ENCODE measurements around the gene PNCK. TPM values are rescaled to one million over a fixed set of nuclear protein-coding genes. Genes with fewer than 3 reads are reported as not detected.

The PNCK gene
- total and polyA plus RNA-seq, 2 of the 13 experiments (the other 11 are each of a cell fraction or from before 2014, with no cell fraction given) = 33.1 TPM; not detected in 1

DNA sequence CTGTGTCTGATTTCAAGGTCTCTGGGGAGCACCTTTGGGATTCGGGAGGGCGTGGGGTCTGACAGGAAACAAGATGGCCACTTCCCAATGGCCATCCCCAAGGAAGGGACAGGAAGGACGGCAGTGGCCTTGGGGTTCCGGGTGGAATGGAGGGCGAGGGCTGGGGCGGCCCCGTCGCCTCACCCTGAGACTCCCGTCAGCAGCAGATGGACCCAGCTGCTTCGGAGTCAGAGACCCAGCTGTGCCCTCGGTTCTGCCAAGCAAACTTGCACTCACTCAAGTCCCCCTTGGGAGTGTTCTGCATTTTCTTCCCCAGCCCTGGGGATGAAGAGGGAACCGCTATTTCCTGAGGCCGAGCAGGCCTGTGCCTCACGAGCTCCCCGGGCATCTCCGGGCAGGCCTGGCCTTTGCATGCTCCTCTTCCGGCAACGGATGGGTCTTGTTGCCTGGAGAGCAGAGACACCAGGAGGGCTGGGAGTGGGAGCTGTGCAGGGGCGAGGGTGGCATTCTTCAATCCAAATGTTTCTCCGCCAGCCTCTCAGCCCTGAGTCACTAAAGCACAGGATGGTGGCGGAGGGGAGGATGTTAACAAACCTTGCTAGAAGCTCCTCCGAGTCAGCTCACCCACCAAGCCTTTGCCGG lies 33.4 kb downstream of the PNCK start:
- Histone ChIP-seq H2AFZ (ENCODE audit: low read length) (no peak overlapping the region), H3K36me3 (replicated peaks in 1 of 2; ENCODE audit: control insufficient read depth in 1 of 2, insufficient read depth in 2 of 2, low read length in 2 of 2) (no peaks in the 10 kb centered on the region), H3K9ac (ENCODE audit: insufficient read depth, low read depth, low read length) (no peak overlapping the region), H3K4me3 (replicated peaks in 1 of 3; ENCODE audit: insufficient read depth in 1 of 3, low read depth in 2 of 3, low read length in 3 of 3) (no peak overlapping the region), H3K27me3 (ENCODE audit: control insufficient read depth in 1 of 2, insufficient read depth in 2 of 2, low read length in 2 of 2) (no peaks in the 10 kb centered on the region), H3K79me2 (ENCODE audit: insufficient read depth, low read length) (peaks cover 21% of the 10 kb centered on the region), H3K9me3 (ENCODE audit: low read length) (no peaks in the 10 kb centered on the region), H3K4me1 (ENCODE audit: insufficient read depth, low read length) (peaks cover 67% of the 10 kb centered on the region), H3K4me2 (ENCODE audit: low read depth, low read length) (no peak overlapping the region), H3K27ac (ENCODE audit: extremely low read length, insufficient read depth, low read length) (no peak overlapping the region), H4K20me1 (ENCODE audit: insufficient read depth, low read length) (no peaks in the 10 kb centered on the region)
- DNase-seq (ENCODE audit: low spot score) = no peak
- ChIA-PET CTCF (ENCODE audit: low intra/inter-chr PET ratio, low total read pairs) (no interaction called here), POLR2A (interaction anchor here (15.1 kb wide), 1 partner anchor 13 kb away, joined by 596 read pairs; no protein-coding TSS in a partner anchor)
- intact Hi-C loops (cut with micrococcal nuclease; ENCODE audit: unreplicated experiment) (no loop called here), in situ Hi-C loops (cut with HindIII; ENCODE audit: extremely low pct_ligation_motif_present, low pct_unique_long_range_greater_than_20kb) (no loop called here)
- no TSS peak for BruUV-seq (replicated peaks)
- ATAC-seq = no peak
- FAIRE-seq = no peak
- WGBS (ENCODE audit: low lambda C conversion rate) = 93% methylated on average over 5 of the region's 23 CpGs
- TF ChIP-seq ZNF607 (CRISPR knock-in tag; IDR thresholded peaks at IDR 0.05; ENCODE audit: borderline replicate concordance) = no peak
- TF ChIP-seq, protein P1, sequence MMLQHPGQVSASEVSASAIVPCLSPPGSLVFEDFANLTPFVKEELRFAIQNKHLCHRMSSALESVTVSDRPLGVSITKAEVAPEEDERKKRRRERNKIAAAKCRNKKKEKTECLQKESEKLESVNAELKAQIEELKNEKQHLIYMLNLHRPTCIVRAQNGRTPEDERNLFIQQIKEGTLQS (CRISPR knock-in tag; IDR thresholded peaks at IDR 0.05) = no peak
- TF ChIP-seq, protein P2, sequence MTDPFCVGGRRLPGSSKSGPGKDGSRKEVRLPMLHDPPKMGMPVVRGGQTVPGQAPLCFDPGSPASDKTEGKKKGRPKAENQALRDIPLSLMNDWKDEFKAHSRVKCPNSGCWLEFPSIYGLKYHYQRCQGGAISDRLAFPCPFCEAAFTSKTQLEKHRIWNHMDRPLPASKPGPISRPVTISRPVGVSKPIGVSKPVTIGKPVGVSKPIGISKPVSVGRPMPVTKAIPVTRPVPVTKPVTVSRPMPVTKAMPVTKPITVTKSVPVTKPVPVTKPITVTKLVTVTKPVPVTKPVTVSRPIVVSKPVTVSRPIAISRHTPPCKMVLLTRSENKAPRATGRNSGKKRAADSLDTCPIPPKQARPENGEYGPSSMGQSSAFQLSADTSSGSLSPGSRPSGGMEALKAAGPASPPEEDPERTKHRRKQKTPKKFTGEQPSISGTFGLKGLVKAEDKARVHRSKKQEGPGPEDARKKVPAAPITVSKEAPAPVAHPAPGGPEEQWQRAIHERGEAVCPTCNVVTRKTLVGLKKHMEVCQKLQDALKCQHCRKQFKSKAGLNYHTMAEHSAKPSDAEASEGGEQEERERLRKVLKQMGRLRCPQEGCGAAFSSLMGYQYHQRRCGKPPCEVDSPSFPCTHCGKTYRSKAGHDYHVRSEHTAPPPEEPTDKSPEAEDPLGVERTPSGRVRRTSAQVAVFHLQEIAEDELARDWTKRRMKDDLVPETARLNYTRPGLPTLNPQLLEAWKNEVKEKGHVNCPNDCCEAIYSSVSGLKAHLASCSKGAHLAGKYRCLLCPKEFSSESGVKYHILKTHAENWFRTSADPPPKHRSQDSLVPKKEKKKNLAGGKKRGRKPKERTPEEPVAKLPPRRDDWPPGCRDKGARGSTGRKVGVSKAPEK (CRISPR knock-in tag; IDR thresholded peaks at IDR 0.05; ENCODE audit: borderline replicate concordance) = no peak
- no peak for TF ChIP-seq EEA1 (CRISPR knock-in tag; IDR thresholded peaks at IDR 0.05; ENCODE audit: borderline replicate concordance)
- no peak for TF ChIP-seq ZNF264 (CRISPR knock-in tag; IDR thresholded peaks at IDR 0.05)
- TF ChIP-seq, protein P3, sequence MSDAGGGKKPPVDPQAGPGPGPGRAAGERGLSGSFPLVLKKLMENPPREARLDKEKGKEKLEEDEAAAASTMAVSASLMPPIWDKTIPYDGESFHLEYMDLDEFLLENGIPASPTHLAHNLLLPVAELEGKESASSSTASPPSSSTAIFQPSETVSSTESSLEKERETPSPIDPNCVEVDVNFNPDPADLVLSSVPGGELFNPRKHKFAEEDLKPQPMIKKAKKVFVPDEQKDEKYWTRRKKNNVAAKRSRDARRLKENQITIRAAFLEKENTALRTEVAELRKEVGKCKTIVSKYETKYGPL (CRISPR knock-in tag; IDR thresholded peaks at IDR 0.05) = no peak
- TF ChIP-seq, protein P4, sequence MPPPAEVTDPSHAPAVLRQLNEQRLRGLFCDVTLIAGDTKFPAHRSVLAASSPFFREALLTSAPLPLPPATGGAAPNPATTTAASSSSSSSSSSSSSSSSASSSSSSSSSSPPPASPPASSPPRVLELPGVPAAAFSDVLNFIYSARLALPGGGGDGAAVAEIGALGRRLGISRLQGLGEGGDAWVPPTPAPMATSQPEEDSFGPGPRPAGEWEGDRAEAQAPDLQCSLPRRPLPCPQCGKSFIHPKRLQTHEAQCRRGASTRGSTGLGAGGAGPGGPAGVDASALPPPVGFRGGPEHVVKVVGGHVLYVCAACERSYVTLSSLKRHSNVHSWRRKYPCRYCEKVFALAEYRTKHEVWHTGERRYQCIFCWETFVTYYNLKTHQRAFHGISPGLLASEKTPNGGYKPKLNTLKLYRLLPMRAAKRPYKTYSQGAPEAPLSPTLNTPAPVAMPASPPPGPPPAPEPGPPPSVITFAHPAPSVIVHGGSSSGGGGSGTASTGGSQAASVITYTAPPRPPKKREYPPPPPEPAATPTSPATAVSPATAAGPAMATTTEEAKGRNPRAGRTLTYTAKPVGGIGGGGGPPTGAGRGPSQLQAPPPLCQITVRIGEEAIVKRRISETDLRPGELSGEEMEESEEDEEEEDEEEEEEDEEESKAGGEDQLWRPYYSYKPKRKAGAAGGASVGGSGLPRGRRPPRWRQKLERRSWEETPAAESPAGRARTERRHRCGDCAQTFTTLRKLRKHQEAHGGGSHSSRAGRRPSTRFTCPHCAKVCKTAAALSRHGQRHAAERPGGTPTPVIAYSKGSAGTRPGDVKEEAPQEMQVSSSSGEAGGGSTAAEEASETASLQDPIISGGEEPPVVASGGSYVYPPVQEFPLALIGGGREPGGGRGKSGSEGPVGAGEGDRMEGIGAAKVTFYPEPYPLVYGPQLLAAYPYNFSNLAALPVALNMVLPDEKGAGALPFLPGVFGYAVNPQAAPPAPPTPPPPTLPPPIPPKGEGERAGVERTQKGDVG (CRISPR knock-in tag; IDR thresholded peaks at IDR 0.05; ENCODE audit: borderline replicate concordance) = no peak
- no peak for TF ChIP-seq PPARG (CRISPR knock-in tag; conservative IDR thresholded peaks at IDR 0.05)
- no peak for TF ChIP-seq ETV6 (CRISPR knock-in tag; conservative IDR thresholded peaks at IDR 0.05)
- TF ChIP-seq SOX6 (IDR thresholded peaks at IDR 0.05) = no peak
- no peak for TF ChIP-seq SOX6 (CRISPR knock-in tag; IDR thresholded peaks at IDR 0.05)
- TF ChIP-seq POLR2AphosphoS2 (IDR thresholded peaks at IDR 0.05; ENCODE audit: low read depth, low read length) = no peak
- TF ChIP-seq, protein P5, sequence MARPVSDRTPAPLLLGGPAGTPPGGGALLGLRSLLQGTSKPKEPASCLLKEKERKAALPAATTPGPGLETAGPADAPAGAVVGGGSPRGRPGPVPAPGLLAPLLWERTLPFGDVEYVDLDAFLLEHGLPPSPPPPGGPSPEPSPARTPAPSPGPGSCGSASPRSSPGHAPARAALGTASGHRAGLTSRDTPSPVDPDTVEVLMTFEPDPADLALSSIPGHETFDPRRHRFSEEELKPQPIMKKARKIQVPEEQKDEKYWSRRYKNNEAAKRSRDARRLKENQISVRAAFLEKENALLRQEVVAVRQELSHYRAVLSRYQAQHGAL (CRISPR knock-in tag; IDR thresholded peaks at IDR 0.05; ENCODE audit: not compliant biosample characterization) = no peak
- TF ChIP-seq, protein P6, sequence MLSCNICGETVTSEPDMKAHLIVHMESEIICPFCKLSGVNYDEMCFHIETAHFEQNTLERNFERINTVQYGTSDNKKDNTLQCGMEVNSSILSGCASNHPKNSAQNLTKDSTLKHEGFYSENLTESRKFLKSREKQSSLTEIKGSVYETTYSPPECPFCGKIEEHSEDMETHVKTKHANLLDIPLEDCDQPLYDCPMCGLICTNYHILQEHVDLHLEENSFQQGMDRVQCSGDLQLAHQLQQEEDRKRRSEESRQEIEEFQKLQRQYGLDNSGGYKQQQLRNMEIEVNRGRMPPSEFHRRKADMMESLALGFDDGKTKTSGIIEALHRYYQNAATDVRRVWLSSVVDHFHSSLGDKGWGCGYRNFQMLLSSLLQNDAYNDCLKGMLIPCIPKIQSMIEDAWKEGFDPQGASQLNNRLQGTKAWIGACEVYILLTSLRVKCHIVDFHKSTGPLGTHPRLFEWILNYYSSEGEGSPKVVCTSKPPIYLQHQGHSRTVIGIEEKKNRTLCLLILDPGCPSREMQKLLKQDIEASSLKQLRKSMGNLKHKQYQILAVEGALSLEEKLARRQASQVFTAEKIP (CRISPR knock-in tag; IDR thresholded peaks at IDR 0.05; ENCODE audit: borderline replicate concordance) = no peak

All from HepG2 (cell line).